ENCODE data around the gene NPPB. TPM values are rescaled to one million over a fixed set of nuclear protein-coding genes. Genes with fewer than 3 reads are reported as not detected.

NPPB gene
- total RNA-seq, 1 donor from 2014 or later = not detected

GRCh38 chr1:11848373-11848700 lies 10.4 kb downstream of the NPPB start:
- Mint-ChIP-seq H3K4me1 (ENCODE audit: low read depth, unreplicated experiment) (peaks cover 22% of the 10 kb centered on the region), H3K27me3 (ENCODE audit: unreplicated experiment) (peaks cover 1% of the 10 kb centered on the region), H3K9me3 (ENCODE audit: unreplicated experiment) (peaks cover 4% of the 10 kb centered on the region), H3K27ac (ENCODE audit: unreplicated experiment) (peak overlapping the region; percentile 55), H3K36me3 (ENCODE audit: unreplicated experiment) (no peaks in the 10 kb centered on the region), H3K4me3 (ENCODE audit: unreplicated experiment) (no peak overlapping the region)
- no peak for DNase-seq
- TF ChIP-seq CTCF (IDR thresholded peaks at IDR 0.05; ENCODE audit: partially characterized antibody, unreplicated experiment) = no peak

- peaks cover 4% of the 10 kb centered on the region for H3K9me3 Mint-ChIP-seq (ENCODE audit: unreplicated experiment)
Measured at GRCh38 chr1:11847667-11848372, 10.9 kb downstream of the NPPB start, which contains the start of gene NPPA. Gene NPPA (minus strand): TSS chr1:11847783. CDS start chr1:11847684, 99 bp downstream.

GRCh38 chr1:11845641-11846335 lies 13.0 kb downstream of the NPPB start:
- Mint-ChIP-seq H3K4me3 (ENCODE audit: unreplicated experiment) (no peak overlapping the region), H3K36me3 (ENCODE audit: unreplicated experiment) (no peaks in the 10 kb centered on the region)
- TF ChIP-seq CTCF (IDR thresholded peaks at IDR 0.05; ENCODE audit: partially characterized antibody, unreplicated experiment) = peak; percentile 28

More at GRCh38 chr1:11847667-11848372, 10.9 kb downstream of the NPPB start, which contains the start of gene NPPA:
- Mint-ChIP-seq H3K4me1 (ENCODE audit: low read depth, unreplicated experiment) (peaks cover 22% of the 10 kb centered on the region), H3K4me3 (ENCODE audit: unreplicated experiment) (no peak within 1 kb of the TSS), H3K27me3 (ENCODE audit: unreplicated experiment) (peaks cover 1% of the 10 kb centered on the region), H3K27ac (ENCODE audit: unreplicated experiment) (peak within 1 kb of the TSS; percentile 55), H3K36me3 (ENCODE audit: unreplicated experiment) (no peaks in the 10 kb centered on the region)
- no peak for DNase-seq
- no peak for TF ChIP-seq CTCF (IDR thresholded peaks at IDR 0.05; ENCODE audit: partially characterized antibody, unreplicated experiment)

GRCh38 chr1:11842154-11843041 lies 16.3 kb downstream of the NPPB start:
- Mint-ChIP-seq H3K27me3 (ENCODE audit: unreplicated experiment) (peaks cover 7% of the 10 kb centered on the region), H3K36me3 (ENCODE audit: unreplicated experiment) (peaks cover 5% of the 10 kb centered on the region), H3K27ac (ENCODE audit: unreplicated experiment) (peak overlapping the region; percentile 29), H3K4me3 (ENCODE audit: unreplicated experiment) (no peak overlapping the region), H3K9me3 (ENCODE audit: unreplicated experiment) (peaks cover 4% of the 10 kb centered on the region), H3K4me1 (ENCODE audit: low read depth, unreplicated experiment) (peaks cover 10% of the 10 kb centered on the region)
- no peak for DNase-seq
- TF ChIP-seq CTCF (IDR thresholded peaks at IDR 0.05; ENCODE audit: partially characterized antibody, unreplicated experiment) = no peak

More at GRCh38 chr1:11845641-11846335, 13.0 kb downstream of the NPPB start:
- H3K27me3 Mint-ChIP-seq (ENCODE audit: unreplicated experiment) = peaks cover 1% of the 10 kb centered on the region
- peak; percentile 71 for DNase-seq
- peaks cover 22% of the 10 kb centered on the region for H3K4me1 Mint-ChIP-seq (ENCODE audit: low read depth, unreplicated experiment)
- peaks cover 4% of the 10 kb centered on the region for H3K9me3 Mint-ChIP-seq (ENCODE audit: unreplicated experiment)
- peak overlapping the region; percentile 43 for H3K27ac Mint-ChIP-seq (ENCODE audit: unreplicated experiment)
